NCI-H1694 (cell line): ENCODE data around the gene ISG20L2.

ENCODE experiments used
- DNase-seq: peaks from one replicate; lab custom pipeline; 2025; lab: John Stamatoyannopoulos, UW

The ISG20L2 gene

DNA sequence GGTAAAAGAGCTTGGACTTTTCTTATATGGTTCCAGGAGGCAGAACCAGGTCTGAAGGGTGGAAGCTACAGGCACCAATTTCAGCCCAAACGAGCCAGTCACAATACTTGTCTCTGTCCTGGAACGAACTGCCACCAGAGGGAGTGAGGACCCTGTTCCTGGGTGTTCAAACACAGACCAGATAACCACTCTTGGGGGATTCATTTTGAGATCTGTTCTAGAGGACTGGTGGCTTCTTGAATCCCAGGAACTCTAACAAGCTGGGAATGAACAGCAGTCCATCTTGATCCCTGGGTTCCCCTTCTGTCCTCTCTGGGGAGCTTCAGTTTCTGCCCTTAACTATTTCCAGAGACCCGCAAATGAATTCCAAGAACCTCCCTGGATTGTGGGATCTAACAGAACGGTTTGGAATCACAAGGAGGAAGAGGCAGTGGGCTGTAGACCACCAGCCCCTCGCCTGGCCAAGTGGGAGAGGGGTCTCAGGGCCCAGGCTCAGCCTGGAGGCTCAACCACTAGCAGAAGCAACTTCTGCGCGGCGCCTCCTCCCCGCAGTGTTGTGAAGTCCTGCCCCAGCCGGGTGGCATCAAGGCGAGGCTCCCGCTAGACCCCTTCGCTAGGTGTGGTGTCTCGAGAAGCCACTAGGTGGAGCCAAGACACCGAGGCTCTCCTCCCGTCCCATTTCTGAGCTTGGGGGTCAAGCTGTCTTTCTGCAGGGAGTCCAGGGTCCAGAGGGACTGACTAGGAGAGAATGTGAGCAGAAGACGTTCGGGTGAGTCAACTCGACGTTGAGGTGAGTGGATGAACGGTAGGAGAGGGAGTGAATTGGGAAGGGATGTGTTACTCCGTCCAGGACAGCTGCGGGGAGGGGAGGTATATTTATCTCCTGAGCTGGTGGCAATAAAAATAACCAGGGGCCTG is 39.3 kb downstream of the ISG20L2 start:
- DNase-seq = peak; percentile 94

DNA sequence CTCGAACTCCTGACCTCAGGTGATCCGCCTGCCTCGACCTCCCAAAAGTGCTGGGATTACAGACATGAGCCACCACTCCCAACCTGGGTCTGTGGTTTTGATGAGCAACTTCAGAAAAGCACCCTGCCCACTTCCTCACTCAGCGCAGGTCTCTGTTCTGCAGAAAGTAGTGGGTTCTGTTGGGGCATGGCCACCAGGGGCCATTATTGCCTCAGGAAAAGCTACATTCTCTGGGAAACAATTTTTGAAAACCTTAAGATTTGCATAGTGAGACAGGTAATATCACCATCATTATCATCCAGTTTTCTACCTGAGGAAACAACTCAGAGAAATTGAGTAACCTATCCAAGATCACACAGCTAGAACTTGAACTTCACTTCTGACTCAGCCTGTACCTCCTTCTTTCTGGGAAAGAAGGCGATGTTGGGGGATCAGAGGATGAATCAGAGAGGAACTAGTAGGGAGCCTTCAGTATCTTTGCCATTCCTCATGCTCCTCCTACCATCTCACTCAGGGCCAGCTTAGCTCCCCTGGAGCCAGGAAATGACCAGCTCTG is 44.3 kb downstream of the ISG20L2 start:
- DNase-seq = no peak

- DNase-seq = no peak
Measured at GRCh38 chr1:156682166-156682890, 46.2 kb downstream of the ISG20L2 start.

- no peak for DNase-seq
Measured at GRCh38 chr1:156681196-156681960, 47.2 kb downstream of the ISG20L2 start.

DNA sequence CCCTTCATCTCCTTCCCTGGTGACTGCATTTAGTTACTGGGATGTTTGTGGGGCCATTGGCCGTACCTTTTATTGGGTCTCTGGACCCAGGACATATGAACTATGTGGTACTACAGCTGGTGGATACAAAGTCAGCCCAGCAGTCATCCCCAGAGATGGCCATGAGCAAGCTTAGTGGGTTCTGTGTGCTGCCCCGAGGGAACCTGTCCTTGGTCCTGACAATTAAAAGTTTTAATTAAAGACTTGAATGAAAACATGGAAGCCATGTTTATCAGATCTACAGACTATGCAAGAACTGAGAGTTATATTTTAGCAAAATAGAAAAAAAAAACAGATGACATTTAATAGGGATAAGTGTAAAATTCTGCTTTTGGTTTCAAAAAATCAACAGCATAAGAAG is 48.5 kb downstream of the ISG20L2 start:
- no peak for DNase-seq

- DNase-seq = peak; percentile 85
Measured at GRCh38 chr1:156677616-156678596, 50.7 kb downstream of the ISG20L2 start.

- peak; percentile 42 for DNase-seq
Measured at GRCh38 chr1:156676820-156677615, 51.5 kb downstream of the ISG20L2 start, which contains the start of gene NES. Gene NES, minus strand, starts transcription at chr1:156677407. Its CDS starts 143 bp downstream, at chr1:156677264.

DNA sequence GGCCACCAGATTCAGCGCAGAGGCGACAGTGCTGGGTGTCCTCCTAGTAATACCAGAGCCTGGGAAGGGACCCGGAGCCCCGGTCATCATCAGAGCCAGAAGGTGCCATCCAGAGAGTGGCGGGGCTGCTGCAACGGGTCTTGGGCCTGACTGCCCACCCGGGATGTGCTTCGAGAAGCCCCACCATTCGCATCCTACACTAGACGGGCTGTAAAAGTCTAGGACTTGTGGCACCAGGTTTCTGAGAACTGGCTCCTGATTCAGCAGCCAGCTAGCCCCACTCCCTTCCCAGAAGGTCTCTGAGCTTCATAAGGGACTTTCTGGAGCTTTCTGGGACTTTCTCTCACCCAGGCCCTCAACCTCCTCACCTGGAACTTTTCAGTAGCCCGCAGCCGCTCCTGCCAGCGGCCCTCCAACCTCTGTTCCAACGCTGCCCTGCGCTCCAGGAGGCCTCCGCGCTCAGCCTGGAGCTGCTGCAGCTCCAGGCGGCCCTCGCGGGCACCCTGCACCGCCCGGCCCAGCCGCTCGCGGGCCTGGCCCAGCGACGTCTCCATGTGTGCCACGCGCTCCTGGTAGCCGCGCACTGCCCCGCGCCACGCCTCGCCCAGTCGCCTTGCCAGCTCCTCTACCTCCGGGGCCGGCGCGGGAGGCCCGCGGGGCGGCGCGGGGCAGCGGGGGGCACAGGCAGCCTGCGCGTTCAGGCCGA is 52.3 kb downstream of the ISG20L2 start:
- no peak for DNase-seq

- peak; percentile 86 for DNase-seq
Measured at GRCh38 chr1:156675210-156676113, 53.1 kb downstream of the ISG20L2 start.

DNA sequence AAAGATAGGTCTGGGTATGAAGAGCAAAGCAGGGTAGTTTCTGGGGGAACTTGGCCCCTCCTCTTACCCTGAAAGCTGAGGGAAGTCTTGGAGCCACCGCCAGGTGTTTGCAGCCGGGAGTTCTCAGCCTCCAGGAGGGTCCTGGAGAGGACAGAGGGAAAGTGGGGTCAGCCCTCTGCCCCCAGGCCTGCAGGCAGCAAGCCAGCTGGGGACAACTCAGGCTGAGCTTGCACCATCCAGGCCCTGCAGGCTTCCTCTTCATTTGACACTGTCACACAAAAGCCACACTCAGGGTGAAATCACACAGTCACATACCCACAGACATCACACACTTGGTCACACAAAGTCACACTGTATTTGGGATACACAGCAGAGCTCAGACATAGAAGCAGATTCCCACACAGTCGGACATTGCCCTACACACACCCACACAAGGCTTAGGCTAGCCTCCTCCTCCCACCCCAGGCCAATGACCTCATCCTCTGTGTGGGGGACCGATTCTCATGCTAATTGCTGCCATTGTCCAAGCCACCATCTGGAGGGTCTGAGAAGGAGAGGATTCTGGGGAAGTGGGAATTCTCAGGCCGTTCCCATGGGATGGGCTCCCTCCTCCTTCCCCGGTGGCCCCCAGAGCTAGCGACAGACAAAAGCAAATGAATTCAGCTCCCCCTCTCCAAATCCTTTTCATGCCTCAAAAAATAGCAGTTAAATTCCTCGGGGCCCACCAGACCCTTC is 55.0 kb downstream of the ISG20L2 start:
- no peak for DNase-seq
